NCI-H345 treated with DMSO at 0.1 percent for 48 hours (cell line): Measurements from ENCODE around the gene RASAL2.
A peak's percentile ranks its signal among the peaks of the same experiment; 100 is the strongest.
"Not testable (repeated sequence)": the region's sequence is repeated elsewhere in the genome, so short reads cannot be mapped to it uniquely, and the experiment has no call there.

Experiments
- DNase-seq: peaks from one replicate; lab custom pipeline; 2025; ENCODE audit not compliant: unreplicated experiment; lab: John Stamatoyannopoulos, UW

RASAL2 gene

DNA sequence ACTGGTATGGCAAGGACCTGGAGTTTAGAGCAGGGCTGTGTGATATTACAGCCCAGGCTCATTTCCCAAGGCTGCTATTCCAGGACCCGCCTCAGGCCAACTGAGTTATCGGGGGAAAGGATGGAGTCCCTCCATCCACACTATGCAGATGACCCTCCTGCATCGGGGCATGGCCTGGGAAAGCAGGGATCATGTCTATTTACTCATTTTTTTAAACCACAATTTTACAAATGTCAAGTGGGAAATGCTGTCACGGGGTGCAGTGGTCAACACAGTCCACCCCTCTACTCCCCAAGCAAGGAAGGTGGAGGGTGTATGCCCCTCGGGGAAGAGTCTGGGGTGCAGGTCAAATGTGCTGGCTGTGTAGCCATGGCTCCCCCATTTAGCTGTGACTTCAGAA, 409.0 kb downstream of the RASAL2 start:
- no peak for DNase-seq

DNA sequence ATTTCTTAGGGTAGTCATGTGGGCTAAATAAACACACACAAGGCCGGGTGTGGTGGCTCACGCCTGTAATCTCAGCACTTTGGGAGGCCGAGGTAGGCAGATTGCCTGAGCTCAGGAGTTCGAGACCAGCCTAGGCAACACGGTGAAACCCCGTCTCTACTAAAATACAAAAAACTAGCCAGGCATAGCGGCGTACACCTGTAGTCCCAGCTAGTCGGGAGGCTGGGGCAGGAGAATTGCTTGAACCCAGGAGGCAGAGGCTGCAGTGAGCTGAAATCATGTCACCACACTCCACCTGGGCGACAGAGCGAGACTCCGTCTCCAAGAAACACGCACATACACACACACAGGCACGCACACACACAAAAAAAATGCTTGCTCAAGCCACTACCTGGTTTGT, 409.4 kb downstream of the RASAL2 start:
- DNase-seq: not testable (repeated sequence)

DNA sequence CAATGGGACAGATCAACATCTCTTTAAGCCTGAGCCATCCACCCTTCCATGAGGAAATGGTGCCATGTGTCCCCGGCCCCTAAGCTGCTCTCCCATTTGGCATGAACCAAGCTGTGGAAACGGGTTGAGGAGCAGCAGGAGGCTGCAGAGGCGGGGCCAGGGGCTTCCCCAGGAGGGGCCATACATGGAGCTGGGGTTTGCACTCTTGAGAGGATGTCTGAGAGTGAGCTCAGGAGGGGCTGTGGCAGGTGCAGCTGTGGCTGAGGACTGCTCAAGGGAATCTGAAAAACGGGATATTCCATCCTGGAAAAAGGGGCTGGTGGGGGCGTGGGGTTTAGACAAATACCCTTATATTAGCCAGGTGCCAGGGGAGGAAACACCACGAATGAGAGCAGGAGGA, 409.9 kb downstream of the RASAL2 start:
- no peak for DNase-seq

DNA sequence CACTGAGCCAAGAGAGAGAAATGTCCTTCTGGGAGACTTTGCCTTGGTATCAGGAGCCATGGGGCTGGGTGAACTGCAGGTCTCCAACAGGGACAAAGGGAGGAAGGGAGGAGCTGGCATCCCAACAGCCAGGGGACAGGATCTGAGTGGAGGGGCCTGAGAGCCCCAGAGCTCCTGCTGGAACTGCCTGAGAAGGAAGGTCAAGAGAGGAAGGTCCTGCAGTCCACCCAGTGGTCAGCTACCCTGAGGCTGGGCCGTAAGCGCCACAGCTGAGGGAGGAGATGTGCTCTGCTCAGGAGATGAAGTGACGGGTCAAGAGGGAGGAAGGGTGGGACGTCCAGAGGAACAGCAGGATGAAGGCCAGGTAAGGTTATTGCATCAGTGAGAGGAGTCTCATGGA, 410.4 kb downstream of the RASAL2 start:
- DNase-seq: no peak

DNA sequence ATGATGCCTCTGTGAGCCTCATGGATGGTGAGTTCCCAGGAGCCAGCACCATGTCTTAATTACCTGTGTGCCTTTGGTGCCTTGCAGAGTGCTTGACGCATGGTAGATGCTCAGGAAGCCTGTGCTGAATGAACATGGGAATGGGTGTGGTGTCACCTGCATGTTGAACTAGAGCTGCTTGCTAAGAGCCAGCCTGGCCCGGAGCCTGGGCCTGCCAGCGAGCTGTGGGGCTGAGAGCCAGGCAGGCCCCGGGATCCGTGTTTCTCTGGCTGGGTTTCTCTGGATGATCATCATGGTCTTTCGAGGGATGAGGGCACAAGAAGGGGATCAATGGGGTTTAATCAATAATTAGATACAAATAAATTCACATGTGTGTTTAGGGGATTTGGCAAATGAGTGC, 412.3 kb downstream of the RASAL2 start:
- no peak for DNase-seq

DNA sequence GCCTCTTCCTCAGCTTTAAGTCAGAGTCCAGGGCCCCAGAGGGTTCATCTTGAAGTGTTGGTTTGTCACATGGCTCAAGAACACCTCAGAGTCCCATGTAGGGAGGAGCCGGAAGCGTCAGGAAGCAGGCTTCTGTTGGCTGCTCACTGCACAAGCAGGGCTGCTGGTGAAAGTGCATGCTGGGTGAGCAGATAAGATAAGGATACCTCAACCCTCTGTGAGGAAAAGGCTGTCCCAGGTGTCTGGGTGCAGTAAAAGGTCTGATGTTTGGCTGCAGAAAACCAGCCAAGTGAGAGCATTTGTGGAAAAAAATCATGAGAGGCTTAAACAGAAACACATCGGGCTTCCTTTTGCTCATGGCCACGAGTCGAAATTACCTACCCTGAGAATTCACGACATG, 412.8 kb downstream of the RASAL2 start:
- DNase-seq: no peak

DNA sequence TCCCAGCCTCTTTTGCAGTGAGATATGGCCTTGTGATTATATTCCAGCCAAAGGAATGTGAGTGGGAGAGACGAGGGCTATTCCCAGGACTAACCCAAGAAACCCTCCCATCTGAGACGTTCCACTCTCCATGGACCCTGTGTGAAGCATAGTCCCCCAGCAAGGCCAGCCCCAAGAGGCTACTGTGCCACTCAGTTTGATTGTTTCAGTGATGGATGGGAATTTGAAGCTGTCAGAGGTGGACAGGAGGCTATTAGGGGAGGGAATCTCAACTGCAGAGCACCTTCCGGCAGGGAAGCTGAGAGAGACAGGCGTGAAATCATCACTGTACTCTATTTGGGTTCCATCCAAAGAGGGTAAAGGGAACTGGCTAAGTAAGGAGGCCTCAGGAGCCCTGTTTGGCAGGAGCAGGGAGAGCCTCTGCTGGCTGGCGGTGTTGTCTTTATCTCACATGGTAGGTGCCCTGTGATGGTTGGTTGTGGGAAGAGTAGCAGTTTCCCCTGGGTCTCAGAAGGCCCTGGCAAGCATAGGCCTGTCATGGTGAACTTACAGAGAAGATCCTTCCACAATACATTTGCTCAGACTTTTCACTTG, 415.6 kb downstream of the RASAL2 start:
- DNase-seq: no peak

DNA sequence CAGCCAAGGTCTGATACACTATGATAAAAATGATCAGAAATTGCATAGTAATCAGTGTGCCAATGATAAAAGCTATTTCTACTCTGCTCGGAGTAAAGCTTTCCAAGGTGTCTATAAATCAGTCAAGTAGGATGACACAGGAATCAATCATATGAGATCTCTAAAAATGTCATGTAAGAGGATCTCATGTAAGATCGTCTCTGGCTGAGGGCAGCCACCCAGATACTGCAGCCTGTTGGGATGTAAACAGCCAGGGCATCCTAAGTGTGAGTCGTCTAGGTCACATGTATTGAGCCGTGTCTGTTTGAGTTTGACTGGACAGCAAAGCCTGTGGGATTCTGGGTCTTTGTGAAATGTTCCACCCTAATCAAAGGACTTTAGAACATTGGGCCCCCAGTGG, 416.3 kb downstream of the RASAL2 start:
- no peak for DNase-seq

DNA sequence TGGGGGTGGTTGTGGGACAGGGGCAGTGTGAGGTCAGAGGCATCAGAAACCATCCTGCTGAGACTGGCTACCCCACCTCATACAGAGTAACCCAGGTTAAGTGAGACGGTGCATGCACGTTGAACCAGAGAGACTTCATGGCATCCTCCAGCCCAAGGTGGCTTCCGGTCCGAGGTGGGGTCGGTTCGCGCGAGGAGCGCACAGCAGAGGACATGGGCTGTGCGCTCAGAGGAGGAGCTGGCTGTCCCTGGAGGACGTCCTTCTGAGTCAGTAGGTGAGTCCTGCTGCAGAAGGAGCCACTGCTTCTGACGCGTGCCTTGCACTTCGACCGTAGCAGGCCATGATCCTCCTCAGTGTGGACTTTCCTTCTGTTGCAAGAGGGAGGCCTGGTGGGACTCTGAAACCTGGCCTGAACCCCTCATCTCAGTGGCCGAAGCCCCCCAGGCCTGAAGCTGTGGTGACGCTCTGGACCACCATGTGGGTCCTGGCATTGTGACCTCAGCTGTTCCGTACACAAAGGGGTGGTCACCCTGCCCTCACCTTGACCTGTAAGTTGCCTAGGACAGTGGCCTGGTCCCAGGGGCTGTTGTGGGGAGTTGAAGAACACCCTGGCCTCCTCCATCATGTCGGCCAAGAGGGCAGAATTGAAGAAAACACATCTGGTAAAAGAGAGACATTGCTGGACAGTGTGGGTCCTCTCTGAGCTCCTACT, 418.8 kb downstream of the RASAL2 start, which contains the start of gene TEX35:
TEX35 (plus strand) TSS at position 544 of the 712 bp plus-strand sequence; CDS start at position 624, 80 bp downstream.
- DNase-seq: no peak

DNA sequence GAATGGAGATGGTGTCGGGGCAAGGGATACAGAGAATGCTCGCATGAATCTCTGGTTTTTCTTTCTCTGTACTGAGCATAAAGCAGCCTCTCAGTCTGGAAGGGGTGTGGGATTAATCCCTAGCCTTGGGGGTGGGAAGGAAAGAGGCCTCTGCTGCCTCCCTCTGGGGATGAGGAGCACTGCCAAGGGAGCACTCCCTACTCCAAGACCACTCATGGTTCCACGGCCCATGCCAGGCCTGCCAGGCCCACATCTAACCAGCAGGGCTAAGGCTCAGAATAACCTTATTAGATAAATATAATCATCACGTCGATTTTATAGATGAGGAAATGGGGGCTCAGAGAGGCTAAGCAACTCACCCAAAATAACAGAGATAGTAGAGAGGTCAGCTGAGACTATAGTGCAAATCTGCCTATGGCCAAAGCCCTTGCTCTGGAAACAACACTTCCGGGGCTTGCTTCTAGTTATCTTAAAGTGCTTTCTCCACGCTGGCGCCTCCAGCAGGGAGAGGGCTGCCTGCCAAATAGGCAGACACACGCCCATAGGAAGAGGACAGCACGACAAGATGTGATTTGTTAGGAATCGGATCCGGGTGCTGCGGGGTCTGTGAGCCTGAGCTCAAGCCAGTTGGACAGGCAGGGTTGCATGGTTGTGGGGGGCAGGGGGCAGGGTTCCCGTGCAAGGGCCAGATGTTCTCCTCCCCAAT, 419.5 kb downstream of the RASAL2 start:
- no peak for DNase-seq

DNA sequence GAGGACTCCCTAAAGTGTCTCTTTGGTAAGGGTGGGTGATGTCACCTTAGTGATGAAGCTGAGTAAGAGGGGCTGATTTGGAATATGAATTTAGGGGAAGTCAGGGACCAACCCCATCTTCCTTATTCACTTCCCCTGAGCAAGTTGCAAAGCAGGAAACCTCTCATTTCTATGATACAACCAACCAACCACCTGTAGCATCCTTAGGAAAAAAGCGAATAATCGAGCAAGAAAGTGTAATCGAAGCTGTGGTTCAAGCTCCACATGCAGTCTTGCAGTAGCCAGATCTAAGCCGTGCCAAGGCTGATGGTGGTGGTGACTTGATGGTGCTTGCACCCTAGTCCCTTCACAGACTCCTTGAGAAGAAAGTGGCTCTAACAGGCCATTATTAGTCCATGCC, 422.2 kb downstream of the RASAL2 start:
- DNase-seq: no peak

DNA sequence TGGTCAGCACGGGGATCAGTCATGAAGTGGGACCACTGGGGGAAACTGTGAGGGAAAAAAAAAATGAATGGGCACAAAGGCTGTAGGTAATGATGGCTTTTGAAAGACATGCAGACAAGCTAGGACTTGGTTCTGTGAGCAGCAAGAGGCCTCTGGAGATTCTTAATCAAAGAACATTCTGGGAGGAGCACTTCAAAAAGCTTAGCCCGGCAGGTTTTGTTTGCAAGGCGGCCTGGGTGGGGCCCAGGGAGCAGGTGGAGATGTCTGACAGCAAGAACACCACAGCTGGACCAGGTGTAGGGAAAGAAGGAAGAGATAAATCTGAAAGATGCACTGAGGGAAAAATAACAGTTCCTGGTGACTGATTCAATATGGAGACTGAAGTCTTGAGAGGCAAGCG, 425.0 kb downstream of the RASAL2 start:
- DNase-seq: peak; percentile 31

DNA sequence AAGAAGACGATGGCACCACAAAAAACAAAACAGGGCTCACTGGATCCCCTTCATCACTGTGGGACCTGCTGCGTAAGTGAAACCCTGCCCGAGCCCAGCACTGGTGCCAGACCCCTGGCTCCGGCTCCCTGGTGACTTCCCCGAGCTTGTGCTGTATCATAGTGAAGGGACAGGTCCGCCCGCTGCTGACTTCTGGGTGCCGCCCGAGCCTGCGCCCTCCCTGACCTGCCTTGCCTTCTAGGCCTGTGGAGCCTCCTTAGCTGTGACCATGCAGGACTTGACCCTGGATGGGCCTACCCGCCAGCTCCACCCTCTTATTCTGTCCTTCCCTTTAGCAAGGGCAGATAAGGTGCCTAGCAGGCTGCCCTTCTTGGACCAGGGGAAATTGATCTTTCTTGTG, 426.9 kb downstream of the RASAL2 start:
- DNase-seq: no peak

DNA sequence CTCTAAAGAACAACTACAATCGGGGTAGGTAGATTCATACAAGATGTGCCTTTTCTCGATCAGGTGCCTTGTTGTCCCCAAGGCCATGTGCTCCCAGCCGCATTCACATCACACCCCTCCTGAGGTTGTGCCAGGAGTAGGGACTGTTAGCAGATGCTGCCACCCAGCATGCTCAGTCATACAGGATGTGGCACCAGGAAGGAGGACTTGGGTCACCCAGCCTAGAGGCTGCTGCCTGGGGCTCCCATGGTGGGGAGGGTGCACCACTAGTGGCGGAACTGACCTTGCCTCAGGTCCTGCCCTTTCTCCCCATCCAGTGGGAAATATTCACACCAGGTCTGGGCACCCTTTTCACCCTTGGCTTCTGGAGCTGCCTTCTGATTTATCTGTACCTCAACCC, 427.3 kb downstream of the RASAL2 start:
- DNase-seq: no peak

DNA sequence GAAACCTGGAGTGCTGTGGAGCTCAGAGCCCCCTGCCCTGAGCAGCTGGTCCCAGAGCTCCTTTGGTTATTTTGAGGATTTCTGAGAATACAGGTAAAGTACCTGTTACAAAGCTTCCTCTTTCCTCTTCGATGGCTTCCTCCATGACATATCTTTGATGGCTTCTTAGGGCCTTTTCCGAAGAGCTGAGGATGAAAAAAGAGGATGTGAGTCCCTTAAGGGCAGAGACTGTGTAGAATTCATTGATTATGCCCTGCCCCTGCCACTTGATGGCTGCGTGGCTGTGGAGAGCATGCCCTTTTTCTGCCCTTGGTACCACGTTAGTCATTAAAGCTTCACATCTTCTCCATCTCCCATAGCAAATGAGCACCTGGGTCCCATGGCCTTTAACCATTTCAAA, 433.2 kb downstream of the RASAL2 start:
- DNase-seq: no peak

DNA sequence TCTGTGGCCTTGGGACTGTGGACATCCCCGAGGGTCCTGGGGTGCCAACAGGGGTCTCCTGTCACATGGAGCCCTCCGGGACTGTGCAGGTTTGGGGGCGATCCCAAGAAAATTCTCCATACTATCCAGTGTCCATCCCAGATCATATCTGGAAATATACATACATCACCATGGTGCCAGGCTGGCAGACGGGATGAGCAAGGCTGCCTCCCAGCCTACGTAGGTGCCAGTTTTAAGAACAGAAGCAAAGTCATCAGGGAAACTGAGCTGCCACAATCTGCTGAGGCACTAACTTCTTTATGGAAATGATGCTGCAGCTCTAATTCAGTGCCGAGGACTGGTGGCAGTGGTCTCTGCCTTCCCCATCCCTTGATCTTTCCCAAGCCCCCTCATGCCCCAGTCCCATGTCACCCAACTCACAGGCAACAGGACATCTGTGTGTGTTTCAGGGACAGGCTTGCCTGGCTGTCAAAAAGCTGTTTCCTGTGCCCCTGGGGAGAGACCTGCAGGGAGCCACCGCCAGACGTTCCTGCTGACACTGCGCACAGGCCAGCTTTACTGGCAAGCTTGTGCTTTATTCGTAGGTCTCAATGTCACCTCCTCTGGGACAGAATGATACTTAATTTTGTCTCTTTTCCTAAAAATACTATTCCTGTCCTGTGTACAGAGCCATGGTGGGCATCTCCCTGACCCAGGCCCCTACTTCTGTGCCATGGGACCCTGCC, 434.5 kb downstream of the RASAL2 start:
- DNase-seq: peak; percentile 43

DNA sequence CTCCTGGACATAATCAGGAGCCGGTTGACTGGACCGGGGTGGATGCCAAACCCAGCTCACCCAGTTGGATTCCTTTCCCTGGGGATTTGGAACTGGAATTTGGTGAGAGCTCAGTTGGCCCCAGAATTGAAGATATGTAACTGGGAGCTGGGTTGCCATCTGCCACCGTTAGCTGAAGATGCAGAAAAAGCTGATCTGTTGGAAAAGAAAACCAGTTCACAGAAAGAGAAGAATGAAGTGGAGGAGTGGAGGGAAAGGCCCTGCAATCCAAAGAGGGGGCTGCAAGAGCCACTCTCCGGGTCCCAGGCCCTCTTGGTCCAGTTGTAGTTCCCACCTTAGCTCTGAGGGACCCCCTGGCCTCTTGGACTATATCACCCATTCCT, 435.0 kb downstream of the RASAL2 start:
- DNase-seq: no peak

DNA sequence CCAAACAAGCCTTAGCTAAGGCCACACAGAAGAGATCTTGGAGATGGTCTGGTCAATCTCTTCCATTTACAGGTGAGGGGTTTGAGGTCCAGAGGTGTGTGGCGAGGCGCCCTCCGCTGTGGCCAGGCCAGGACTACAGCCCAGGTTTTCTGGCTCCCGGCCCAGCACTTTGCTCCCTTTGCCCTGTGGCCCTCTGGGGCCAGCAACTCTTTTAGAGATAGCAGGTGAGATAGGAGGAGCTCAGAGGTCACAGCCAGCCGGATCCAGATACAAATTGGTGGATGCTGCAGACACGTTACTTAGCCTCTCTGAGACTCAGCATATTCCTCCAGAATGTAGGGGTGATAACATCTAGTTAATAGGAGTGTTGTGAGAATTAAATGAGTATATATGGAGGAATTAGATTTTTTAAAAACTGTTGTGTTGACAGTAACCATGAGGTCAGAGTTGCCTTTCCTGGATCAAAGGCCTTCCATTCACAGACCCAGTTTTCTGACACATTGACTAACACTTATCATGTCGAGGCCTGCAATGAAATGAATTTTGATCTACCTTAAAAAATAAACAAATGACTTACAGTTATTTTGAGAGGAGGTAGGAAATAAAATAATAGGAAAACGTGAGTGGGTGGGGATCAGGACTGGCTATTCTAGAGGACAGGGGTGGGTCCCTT, 435.6 kb downstream of the RASAL2 start:
- no peak for DNase-seq

DNA sequence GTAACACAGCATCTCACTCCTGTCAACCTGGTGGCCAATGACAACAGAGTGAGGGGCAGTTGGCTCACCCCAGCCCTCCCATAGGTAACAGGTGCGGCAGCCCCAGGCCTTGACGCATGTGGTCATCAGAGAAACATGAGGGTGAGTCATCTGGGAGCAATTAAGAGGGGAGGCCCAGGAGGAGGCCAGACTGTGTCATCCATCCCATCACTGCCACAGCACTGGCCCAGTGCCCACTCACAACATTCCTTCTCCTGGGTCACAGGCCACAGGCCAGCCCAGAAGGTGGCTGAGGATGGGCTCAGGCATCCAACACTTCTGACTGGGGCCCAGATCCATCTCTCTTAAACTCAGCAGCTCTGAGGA, 436.1 kb downstream of the RASAL2 start:
- DNase-seq: no peak

DNA sequence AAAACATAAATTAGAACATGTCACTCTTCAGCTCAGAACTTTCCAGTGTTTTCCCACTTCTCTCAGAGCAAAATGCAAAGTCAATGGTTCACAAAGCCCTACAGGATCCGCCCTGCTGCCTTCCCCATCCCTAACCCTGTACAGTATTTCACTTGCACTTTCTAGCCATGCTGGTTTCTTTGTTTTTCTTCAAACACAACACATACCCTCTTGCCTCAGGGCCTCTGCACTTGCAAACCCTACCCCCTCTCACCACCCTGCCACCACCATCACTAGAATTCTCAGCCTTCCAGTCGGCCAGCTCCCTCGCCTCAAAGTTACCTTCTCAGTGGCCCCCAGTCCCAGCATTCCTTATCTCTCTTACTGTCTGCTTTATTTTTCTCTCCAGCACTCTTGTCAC, 436.6 kb downstream of the RASAL2 start:
- no peak for DNase-seq

DNA sequence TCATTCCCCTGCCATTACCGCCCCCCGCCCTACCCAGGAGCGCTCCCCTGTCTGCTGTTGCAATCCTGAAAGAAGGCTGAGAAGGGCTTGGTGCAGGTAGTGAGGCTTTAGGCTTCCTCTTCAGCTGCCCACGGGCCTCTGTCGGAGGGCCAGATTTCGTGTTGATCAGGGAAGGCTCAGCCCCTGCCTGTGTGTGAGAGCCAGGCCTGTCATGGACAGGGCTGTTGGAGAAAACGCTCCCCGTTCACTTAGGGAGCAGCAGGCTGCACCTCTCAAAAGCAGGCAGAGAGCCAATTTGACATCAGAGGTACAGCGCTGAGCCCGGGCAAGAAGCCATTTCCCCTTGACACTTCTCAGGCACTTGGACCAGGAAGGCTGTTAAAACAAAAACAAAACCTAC, 438.0 kb downstream of the RASAL2 start:
- DNase-seq: peak; percentile 62
